ENCODE measurements around the gene ALDH4A1.

DNA sequence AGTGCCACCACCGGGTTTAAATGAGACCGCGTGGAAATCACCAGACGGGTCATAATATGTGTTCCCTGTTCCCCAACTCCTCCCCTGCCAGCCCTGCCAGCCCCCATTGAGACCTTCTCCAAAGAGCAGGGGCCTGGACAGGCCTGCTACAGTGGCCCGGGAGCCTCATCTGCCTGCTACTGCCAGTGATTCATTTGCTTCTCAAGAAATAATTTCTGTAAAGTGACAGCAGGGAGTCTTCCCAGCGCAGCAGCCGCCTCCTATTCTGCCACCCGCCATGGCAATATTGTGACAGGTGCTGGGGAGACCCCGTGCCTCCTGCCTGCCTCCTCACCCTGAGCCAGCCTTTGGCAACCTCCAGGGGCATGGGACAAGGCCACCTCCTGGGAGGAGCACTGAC is 45.2 kb upstream of the ALDH4A1 start:
- TF ChIP-seq, protein P1, sequence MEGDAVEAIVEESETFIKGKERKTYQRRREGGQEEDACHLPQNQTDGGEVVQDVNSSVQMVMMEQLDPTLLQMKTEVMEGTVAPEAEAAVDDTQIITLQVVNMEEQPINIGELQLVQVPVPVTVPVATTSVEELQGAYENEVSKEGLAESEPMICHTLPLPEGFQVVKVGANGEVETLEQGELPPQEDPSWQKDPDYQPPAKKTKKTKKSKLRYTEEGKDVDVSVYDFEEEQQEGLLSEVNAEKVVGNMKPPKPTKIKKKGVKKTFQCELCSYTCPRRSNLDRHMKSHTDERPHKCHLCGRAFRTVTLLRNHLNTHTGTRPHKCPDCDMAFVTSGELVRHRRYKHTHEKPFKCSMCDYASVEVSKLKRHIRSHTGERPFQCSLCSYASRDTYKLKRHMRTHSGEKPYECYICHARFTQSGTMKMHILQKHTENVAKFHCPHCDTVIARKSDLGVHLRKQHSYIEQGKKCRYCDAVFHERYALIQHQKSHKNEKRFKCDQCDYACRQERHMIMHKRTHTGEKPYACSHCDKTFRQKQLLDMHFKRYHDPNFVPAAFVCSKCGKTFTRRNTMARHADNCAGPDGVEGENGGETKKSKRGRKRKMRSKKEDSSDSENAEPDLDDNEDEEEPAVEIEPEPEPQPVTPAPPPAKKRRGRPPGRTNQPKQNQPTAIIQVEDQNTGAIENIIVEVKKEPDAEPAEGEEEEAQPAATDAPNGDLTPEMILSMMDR (IDR thresholded peaks at IDR 0.05): no peak
- TF ChIP-seq POLR2A (IDR thresholded peaks at IDR 0.05): no peak
- no peak for TF ChIP-seq EP300 (IDR thresholded peaks at IDR 0.05)
- no peak for TF ChIP-seq POLR2AphosphoS5 (IDR thresholded peaks at IDR 0.05)
